ENCODE results near the gene POLR2E. TPM values are rescaled to one million over a fixed set of nuclear protein-coding genes. Genes with fewer than 3 reads are reported as not detected.

The POLR2E gene
- total RNA-seq, 4 donors from 2014 or later: 87.6 to 264 (median 163) TPM

DNA sequence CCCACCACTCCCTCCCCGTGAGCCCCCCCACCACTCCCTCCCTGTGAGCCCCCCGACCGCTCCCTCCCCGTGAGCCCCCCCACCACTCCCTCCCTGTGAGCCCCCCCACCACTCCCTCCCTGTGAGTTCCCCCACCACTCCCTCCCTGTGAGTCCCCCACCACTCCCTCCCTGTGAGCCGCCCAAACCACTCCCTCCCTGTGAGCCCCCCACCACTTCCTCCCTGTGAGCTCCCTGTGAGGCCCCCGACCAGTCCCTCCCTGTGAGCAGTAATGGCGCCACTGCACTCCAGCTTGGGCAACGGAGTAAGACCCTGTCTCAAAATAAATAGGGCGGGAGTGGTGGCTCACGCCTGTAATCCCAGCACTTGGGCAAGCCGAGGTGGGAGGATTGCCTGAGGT, 45.4 kb downstream of the POLR2E start:
- TF ChIP-seq POLR2A (IDR thresholded peaks at IDR 0.05): no peak
- TF ChIP-seq, protein P1, sequence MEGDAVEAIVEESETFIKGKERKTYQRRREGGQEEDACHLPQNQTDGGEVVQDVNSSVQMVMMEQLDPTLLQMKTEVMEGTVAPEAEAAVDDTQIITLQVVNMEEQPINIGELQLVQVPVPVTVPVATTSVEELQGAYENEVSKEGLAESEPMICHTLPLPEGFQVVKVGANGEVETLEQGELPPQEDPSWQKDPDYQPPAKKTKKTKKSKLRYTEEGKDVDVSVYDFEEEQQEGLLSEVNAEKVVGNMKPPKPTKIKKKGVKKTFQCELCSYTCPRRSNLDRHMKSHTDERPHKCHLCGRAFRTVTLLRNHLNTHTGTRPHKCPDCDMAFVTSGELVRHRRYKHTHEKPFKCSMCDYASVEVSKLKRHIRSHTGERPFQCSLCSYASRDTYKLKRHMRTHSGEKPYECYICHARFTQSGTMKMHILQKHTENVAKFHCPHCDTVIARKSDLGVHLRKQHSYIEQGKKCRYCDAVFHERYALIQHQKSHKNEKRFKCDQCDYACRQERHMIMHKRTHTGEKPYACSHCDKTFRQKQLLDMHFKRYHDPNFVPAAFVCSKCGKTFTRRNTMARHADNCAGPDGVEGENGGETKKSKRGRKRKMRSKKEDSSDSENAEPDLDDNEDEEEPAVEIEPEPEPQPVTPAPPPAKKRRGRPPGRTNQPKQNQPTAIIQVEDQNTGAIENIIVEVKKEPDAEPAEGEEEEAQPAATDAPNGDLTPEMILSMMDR (IDR thresholded peaks at IDR 0.05): no peak
- H3K27ac ChIP-seq: no peak overlapping the region
- WGBS, 2 donors: 64 to 82% methylated on average over 4 to 7 of the region's 11 CpGs
- no peaks in the 10 kb centered on the region for H3K4me1 ChIP-seq
- no peaks in the 10 kb centered on the region for H3K27me3 ChIP-seq
- no peak for DNase-seq
- no peaks in the 10 kb centered on the region for H3K9me3 ChIP-seq
- intact Hi-C loops (cut with DNase I): no loop called here
- no peak overlapping the region for H3K4me3 ChIP-seq (replicated peaks in 1 of 3)
- H3K36me3 ChIP-seq: no peaks in the 10 kb centered on the region

DNA sequence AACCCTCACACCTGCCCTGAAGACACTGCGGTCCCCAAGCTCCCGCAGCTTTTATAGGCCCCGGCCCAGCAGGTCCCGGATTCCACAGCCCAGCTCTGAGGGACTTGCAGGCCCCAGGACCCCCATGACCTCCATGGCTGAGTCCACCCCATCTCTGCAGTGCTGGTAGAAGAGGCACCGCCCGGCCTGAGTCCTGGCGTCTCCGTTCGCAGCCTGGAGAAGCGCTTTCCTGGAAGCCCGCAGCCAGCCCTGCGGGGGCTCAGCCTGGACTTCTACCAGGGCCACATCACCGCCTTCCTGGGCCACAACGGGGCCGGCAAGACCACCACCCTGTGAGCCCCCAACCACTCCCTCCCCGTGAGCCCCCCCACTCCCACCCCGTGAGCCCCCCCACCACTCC, 46.1 kb downstream of the POLR2E start:
- Histone ChIP-seq H3K27ac (no peak overlapping the region), H3K4me1 (no peaks in the 10 kb centered on the region), H3K36me3 (no peaks in the 10 kb centered on the region), H3K27me3 (no peaks in the 10 kb centered on the region), H3K9me3 (no peaks in the 10 kb centered on the region), H3K4me3 (replicated peaks in 1 of 3) (no peak overlapping the region)
- intact Hi-C loops (cut with DNase I): no loop called here
- DNase-seq: no peak
- WGBS, 2 donors: 99 to 100% methylated on average over 9 to 14 of the region's 17 CpGs
- TF ChIP-seq, protein P1 (IDR thresholded peaks at IDR 0.05): no peak
- TF ChIP-seq POLR2A (IDR thresholded peaks at IDR 0.05): no peak

DNA sequence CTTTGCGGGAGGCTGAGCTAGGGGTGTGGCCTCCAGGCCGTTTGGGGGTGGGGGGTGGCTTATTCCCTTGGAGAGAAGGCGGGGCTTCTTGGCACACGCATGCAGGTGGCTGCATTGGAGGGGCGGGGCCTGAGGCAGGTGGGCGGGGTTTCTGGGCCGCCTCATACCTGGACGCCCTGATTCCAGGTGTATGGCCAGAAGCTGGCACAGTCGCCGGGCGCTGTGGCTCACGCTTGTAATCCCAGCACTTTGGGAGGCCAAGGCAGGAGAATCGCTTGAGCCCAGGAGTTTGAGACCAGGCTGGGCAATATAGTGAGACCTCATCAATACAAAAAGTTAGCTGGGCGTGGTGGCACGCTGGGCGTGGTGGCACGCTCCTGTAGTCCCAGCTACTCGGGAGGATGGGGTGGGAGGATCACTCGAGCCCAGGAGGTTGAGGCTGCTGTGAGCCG, 47.5 kb downstream of the POLR2E start:
- 86% methylated on average over 17 to 19 of the region's 20 CpGs for WGBS, 2 donors
- Histone ChIP-seq H3K36me3 (no peaks in the 10 kb centered on the region), H3K4me1 (peaks cover 0 to 5% of the 10 kb centered on the region in 2 donors), H3K9me3 (no peaks in the 10 kb centered on the region), H3K27me3 (no peaks in the 10 kb centered on the region), H3K27ac (no peak overlapping the region), H3K4me3 (replicated peaks in 1 of 3) (no peak overlapping the region)
- intact Hi-C loops (cut with DNase I): no loop called here
- no peak for TF ChIP-seq POLR2A (IDR thresholded peaks at IDR 0.05)
- TF ChIP-seq, protein P1 (IDR thresholded peaks at IDR 0.05): no peak
- no peak for DNase-seq

DNA sequence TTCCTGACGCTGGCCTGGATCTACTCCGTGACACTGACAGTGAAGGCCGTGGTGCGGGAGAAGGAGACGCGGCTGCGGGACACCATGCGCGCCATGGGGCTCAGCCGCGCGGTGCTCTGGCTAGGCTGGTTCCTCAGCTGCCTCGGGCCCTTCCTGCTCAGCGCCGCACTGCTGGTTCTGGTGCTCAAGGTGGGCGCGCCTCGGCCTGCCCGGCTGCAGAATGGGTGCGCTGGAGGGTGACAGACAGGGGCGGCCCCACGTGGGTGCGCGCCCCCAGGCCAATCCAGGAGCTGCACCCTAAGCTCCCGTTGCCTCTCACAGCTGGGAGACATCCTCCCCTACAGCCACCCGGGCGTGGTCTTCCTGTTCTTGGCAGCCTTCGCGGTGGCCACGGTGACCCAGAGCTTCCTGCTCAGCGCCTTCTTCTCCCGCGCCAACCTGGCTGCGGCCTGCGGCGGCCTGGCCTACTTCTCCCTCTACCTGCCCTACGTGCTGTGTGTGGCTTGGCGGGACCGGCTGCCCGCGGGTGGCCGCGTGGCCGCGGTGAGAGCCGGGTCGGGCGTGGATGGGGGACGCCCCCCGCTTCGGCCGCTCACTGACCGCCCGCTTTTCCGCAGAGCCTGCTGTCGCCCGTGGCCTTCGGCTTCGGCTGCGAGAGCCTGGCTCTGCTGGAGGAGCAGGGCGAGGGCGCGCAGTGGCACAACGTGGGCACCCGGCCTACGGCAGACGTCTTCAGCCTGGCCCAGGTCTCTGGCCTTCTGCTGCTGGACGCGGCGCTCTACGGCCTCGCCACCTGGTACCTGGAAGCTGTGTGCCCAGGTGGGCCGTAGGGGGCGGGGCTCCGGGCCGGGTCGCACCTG, 48.1 kb downstream of the POLR2E start:
- intact Hi-C loops (cut with DNase I): no loop called here
- TF ChIP-seq POLR2A (IDR thresholded peaks at IDR 0.05): no peak
- TF ChIP-seq, protein P1 (IDR thresholded peaks at IDR 0.05): no peak
- Histone ChIP-seq H3K4me3 (replicated peaks in 1 of 3) (no peak overlapping the region), H3K36me3 (no peaks in the 10 kb centered on the region), H3K27ac (no peak overlapping the region), H3K27me3 (no peaks in the 10 kb centered on the region), H3K9me3 (no peaks in the 10 kb centered on the region), H3K4me1 (peaks cover 0 to 9% of the 10 kb centered on the region in 2 donors)
- 87 to 89% methylated on average over 3 to 55 of the region's 77 CpGs for WGBS, 2 donors
- DNase-seq: no peak

DNA sequence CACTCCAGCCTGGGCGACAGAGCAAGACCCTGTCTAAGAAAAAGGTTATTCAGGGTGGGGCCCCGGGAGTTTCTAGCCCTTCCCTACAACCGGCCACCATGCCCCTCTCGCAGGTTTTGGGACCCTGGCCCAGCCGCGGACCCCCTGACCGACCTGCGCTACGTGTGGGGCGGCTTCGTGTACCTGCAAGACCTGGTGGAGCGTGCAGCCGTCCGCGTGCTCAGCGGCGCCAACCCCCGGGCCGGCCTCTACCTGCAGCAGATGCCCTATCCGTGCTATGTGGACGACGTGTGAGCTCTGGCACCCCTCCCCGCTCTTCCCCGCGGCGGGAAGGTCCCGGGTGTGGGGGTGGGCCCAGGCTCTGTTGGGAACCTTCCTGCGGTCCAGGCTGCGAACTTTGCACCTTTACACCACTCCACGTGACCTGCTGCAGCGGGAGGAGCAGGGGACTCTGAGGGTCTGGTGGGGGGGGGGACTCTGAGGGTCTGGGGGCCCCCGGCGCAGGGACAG, 49.0 kb downstream of the POLR2E start:
- no peak for TF ChIP-seq POLR2A (IDR thresholded peaks at IDR 0.05)
- TF ChIP-seq, protein P1 (IDR thresholded peaks at IDR 0.05): no peak
- Histone ChIP-seq H3K4me1 (peaks cover 0 to 14% of the 10 kb centered on the region in 2 donors), H3K4me3 (replicated peaks in 1 of 3) (no peak overlapping the region), H3K9me3 (no peaks in the 10 kb centered on the region), H3K36me3 (no peaks in the 10 kb centered on the region), H3K27me3 (no peaks in the 10 kb centered on the region), H3K27ac (no peak overlapping the region)
- DNase-seq: no peak
- WGBS, 2 donors: 96 to 100% methylated on average over 7 to 27 of the region's 33 CpGs
- intact Hi-C loops (cut with DNase I): no loop called here
